ENCODE measurements around the gene FMO4. TPM values are rescaled to one million over a fixed set of nuclear protein-coding genes. Genes with fewer than 3 reads are reported as not detected.
"Not testable (repeated sequence)": the region's sequence is repeated elsewhere in the genome, so short reads cannot be mapped to it uniquely, and the experiment has no call there.

Gene FMO4
- total and polyA plus RNA-seq, 9 donors: 2.0 to 6.4 (median 3.8) TPM

DNA sequence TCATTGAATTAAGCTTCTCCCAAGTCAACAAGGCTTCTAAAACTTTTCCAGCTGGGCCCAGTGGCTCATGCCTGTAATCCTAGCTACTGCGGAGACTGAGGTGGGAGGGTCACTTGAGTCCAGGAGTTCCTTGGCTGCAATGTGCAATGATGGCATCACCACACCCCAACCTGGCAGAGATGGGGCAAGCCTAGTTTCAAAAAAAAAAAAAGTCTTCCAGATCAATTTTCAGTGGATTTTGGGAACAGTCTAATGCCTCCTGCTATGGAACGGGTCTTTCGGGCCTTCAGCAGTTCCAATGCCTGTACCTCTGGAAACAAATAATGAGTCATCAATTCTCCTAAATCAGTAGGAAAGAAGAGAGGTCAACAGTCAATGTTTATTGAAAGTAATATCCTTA lies 38.0 kb downstream of the FMO4 start:
- Histone ChIP-seq H3K4me3 (ENCODE audit: low read length) (no peak overlapping the region), H3K4me1 (ENCODE audit: control insufficient read depth, insufficient read depth, low read length) (no peaks in the 10 kb centered on the region), H3K27me3 (ENCODE audit: control insufficient read depth, insufficient read depth, low read length) (no peaks in the 10 kb centered on the region), H3K27ac (ENCODE audit: low read length) (no peak overlapping the region), H3K9me3 (replicated peaks; ENCODE audit: control insufficient read depth, low read depth, low read length) (no peaks in the 10 kb centered on the region), H3K36me3 (ENCODE audit: control insufficient read depth, insufficient read depth, low read length) (no peaks in the 10 kb centered on the region)
- DNase-seq: no peak
- no CpG with 5 or more reads among the region's 3 CpGs for WGBS (ENCODE audit: insufficient coverage)

DNA sequence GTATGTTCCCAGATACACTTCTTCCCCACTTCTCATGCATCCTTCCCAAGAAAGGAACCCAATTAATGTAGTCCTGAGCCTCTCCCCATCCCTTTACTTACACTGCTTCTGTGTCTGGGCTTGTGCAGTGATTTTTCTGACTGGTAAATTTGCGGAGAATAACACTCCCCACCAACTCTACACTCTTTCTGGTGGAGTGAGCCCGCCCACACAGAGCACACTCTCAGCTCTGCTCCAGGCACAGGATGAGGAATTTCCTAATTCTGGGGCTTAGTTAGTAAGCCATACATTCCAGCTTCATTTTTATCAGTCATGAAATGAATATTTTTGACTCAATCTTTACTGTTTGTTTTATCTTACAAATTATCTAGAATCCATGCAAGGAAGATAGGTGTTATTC lies 38.6 kb downstream of the FMO4 start:
- Histone ChIP-seq H3K4me3 (ENCODE audit: low read length) (no peak overlapping the region), H3K27ac (ENCODE audit: low read length) (no peak overlapping the region), H3K27me3 (ENCODE audit: control insufficient read depth, insufficient read depth, low read length) (no peaks in the 10 kb centered on the region), H3K36me3 (ENCODE audit: control insufficient read depth, insufficient read depth, low read length) (no peaks in the 10 kb centered on the region), H3K4me1 (ENCODE audit: control insufficient read depth, insufficient read depth, low read length) (no peaks in the 10 kb centered on the region), H3K9me3 (replicated peaks; ENCODE audit: control insufficient read depth, low read depth, low read length) (no peaks in the 10 kb centered on the region)
- WGBS (ENCODE audit: insufficient coverage): no CpG with 5 or more reads among the region's 2 CpGs
- DNase-seq: no peak

DNA sequence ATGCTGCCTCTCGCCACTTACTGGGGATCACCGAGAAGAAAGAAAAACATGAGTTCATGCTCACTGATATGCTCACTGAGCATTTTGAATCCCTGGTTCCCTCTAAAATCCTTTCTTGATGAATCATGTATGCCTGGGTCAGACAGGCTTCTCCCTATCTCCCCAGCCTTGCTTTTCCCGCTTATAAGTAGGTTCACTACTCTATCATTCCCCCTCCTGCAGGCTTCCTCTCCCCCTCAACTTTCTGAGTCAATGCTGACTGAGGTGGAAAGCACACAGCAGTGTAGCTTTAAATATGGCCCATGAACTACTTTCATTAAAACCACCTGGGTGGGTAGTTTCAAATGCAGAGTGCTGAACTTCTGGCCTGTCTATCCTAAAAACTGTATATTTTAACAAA lies 41.7 kb downstream of the FMO4 start:
- no peak overlapping the region for H3K4me3 ChIP-seq (ENCODE audit: low read length)
- no peak overlapping the region for H3K27ac ChIP-seq (ENCODE audit: low read length)
- no peaks in the 10 kb centered on the region for H3K4me1 ChIP-seq (ENCODE audit: control insufficient read depth, insufficient read depth, low read length)
- no peaks in the 10 kb centered on the region for H3K36me3 ChIP-seq (ENCODE audit: control insufficient read depth, insufficient read depth, low read length)
- no peaks in the 10 kb centered on the region for H3K9me3 ChIP-seq (replicated peaks; ENCODE audit: control insufficient read depth, low read depth, low read length)
- DNase-seq: no peak
- WGBS (ENCODE audit: insufficient coverage): 86% methylated on average over 2 of the region's 3 CpGs
- no peaks in the 10 kb centered on the region for H3K27me3 ChIP-seq (ENCODE audit: control insufficient read depth, insufficient read depth, low read length)

DNA sequence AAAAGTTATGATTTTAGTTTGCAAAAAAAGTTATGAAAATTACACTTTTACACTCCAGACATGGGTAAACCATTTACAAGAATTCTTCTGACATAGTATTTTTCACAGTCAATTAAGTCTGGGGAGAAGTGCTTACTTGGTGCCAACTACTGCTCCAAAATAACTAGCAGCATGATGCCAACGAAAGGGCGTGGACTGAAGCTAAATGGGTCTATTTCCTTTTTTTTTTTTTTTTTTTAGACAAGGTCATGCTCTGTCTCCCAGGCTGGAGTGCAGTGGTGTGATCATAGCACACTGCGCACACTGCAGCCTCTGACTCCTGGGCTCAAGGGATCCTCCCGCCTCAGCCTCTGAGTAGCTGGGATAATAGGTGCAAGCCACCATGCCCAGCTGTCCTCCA lies 43.2 kb downstream of the FMO4 start:
- Histone ChIP-seq H3K27me3 (ENCODE audit: control insufficient read depth, insufficient read depth, low read length) (no peaks in the 10 kb centered on the region), H3K36me3 (ENCODE audit: control insufficient read depth, insufficient read depth, low read length) (no peaks in the 10 kb centered on the region), H3K27ac (ENCODE audit: low read length) (no peak overlapping the region), H3K9me3 (replicated peaks; ENCODE audit: control insufficient read depth, low read depth, low read length) (no peaks in the 10 kb centered on the region), H3K4me1 (ENCODE audit: control insufficient read depth, insufficient read depth, low read length) (no peaks in the 10 kb centered on the region), H3K4me3 (ENCODE audit: low read length) (no peak overlapping the region)
- WGBS (ENCODE audit: insufficient coverage): 71% methylated on average over 2 of the region's 4 CpGs
- no peak for DNase-seq

DNA sequence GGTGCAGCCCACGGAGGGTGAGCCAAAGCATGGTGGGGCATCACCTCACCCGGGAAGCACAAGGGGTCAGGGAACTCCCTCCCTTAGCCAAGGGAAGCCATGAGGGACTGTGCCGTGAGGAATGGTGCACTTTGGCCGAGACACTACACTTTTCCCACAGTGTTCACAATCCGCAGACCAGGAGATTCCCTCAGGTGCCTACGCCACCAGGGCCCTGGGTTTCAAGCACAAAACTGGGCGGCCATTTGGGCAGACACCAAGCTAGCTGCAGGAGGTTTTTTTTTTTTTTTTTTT lies 45.3 kb downstream of the FMO4 start:
- H3K4me3 ChIP-seq (ENCODE audit: low read length); H3K36me3 ChIP-seq (ENCODE audit: control insufficient read depth, insufficient read depth, low read length); H3K27ac ChIP-seq (ENCODE audit: low read length); H3K27me3 ChIP-seq (ENCODE audit: control insufficient read depth, insufficient read depth, low read length); DNase-seq; H3K4me1 ChIP-seq (ENCODE audit: control insufficient read depth, insufficient read depth, low read length); H3K9me3 ChIP-seq (replicated peaks; ENCODE audit: control insufficient read depth, low read depth, low read length): not testable (repeated sequence)
- WGBS (ENCODE audit: insufficient coverage): 90% methylated on average over 2 of the region's 7 CpGs

DNA sequence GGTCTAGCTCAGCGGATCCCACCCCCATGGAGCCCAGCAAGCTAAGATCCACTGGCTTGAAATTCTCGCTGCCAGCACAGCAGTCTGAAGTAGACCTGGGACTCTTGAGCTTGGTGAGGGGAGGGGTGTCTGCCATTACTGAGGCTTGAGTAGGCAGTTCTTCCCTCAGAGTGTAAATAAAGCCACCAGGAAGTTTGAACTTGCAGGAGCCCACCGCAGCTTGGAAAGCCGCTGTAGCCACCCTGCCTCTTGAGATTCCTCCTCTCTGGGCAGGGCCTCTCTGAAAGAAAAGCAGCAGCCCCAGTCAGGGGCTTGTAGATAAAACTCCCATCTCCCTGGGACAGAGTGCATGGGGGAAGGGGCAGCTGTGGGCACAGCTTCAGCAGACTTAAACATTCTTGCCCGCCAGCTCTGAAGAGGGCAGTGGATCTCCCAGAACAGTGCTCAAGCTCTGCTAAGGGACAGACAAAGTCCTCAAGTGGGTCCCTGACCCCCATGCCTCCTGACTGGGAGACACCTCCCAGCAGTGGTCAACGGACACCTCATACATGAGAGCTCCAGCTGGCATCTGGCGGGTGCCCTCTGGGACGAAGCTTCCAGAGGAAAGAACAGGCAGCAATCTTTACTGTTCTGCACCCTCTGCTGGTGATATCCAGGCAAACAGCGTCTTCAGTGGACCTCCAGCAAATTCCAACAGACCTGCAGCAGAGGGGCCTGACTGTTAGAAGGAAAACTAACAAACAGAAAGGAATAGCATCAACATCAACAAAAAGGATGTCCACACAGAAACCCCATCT lies 45.9 kb downstream of the FMO4 start:
- H3K36me3 ChIP-seq (ENCODE audit: control insufficient read depth, insufficient read depth, low read length); H3K9me3 ChIP-seq (replicated peaks; ENCODE audit: control insufficient read depth, low read depth, low read length); H3K27me3 ChIP-seq (ENCODE audit: control insufficient read depth, insufficient read depth, low read length); H3K4me1 ChIP-seq (ENCODE audit: control insufficient read depth, insufficient read depth, low read length); DNase-seq; H3K27ac ChIP-seq (ENCODE audit: low read length); H3K4me3 ChIP-seq (ENCODE audit: low read length): not testable (repeated sequence)
- WGBS (ENCODE audit: insufficient coverage): 59% methylated on average over 6 of the region's 9 CpGs

DNA sequence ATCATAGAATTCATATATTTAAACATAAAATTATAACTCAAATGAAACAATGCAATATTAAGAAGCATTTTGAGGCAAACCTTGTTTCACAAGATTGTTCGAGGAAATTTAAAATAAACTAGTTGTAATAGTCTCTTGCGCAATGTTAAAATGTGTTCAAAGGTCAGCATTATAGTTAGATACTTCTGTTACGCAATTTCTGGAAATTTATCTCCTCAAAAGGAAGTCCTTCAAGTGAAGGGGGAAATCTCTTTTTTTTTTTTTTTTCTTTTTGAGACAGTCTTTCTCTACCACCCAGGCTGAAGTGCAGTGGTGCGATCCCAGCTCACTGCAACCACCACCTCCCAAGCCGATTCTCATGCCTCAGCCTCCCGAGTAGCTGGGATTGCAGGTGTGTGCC lies 52.1 kb downstream of the FMO4 start:
- Histone ChIP-seq H3K36me3 (ENCODE audit: control insufficient read depth, insufficient read depth, low read length) (no peaks in the 10 kb centered on the region), H3K4me3 (ENCODE audit: low read length) (no peak overlapping the region), H3K4me1 (ENCODE audit: control insufficient read depth, insufficient read depth, low read length) (no peaks in the 10 kb centered on the region), H3K9me3 (replicated peaks; ENCODE audit: control insufficient read depth, low read depth, low read length) (no peaks in the 10 kb centered on the region), H3K27ac (ENCODE audit: low read length) (no peak overlapping the region), H3K27me3 (ENCODE audit: control insufficient read depth, insufficient read depth, low read length) (no peaks in the 10 kb centered on the region)
- no peak for DNase-seq
- no CpG with 5 or more reads among the region's 6 CpGs for WGBS (ENCODE audit: insufficient coverage)

DNA sequence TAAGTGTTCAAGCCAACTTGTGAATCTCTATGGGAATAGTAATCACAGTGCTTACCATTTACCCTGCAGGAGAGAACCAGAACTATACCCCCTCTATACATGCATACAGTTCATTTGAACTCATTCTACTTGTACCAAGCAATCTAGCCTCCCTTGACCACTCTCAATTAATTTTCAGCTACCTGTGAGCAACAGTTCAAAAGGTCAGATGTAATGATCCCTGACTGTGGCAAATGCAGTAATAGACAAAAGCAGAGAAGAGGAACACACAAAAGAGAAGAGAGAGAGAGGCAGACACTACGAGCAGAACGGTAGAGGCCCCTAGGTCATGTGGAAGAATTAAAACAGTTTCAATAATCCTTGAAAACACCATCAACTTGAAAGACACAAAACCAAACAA lies 52.8 kb downstream of the FMO4 start:
- Histone ChIP-seq H3K4me1 (ENCODE audit: control insufficient read depth, insufficient read depth, low read length) (no peaks in the 10 kb centered on the region), H3K4me3 (ENCODE audit: low read length) (no peak overlapping the region), H3K27ac (ENCODE audit: low read length) (no peak overlapping the region), H3K27me3 (ENCODE audit: control insufficient read depth, insufficient read depth, low read length) (no peaks in the 10 kb centered on the region), H3K9me3 (replicated peaks; ENCODE audit: control insufficient read depth, low read depth, low read length) (no peaks in the 10 kb centered on the region), H3K36me3 (ENCODE audit: control insufficient read depth, insufficient read depth, low read length) (no peaks in the 10 kb centered on the region)
- DNase-seq: no peak
- no CpG with 5 or more reads among the region's 2 CpGs for WGBS (ENCODE audit: insufficient coverage)

DNA sequence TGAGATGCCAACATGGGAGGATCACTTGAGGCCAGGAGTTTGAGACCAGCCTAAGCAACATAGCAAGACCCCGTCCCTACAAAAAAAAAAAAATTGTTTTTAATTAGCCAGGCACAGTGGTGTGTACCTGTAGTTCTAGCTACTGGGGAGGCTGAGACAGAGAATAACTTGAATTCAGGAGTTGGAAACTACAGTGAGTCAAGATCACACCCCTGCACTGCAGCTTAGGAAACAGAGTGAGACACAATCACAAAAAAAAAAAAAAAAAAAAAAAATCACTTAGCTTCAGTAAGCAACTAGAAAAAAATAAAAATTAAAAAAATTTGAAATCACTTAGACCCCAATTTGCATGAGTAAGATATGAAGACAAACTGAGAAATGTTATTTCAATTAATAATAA lies 53.5 kb downstream of the FMO4 start:
- H3K4me1 ChIP-seq (ENCODE audit: control insufficient read depth, insufficient read depth, low read length): no peaks in the 10 kb centered on the region
- no peaks in the 10 kb centered on the region for H3K9me3 ChIP-seq (replicated peaks; ENCODE audit: control insufficient read depth, low read depth, low read length)
- H3K27ac ChIP-seq (ENCODE audit: low read length): no peak overlapping the region
- no peak for DNase-seq
- H3K27me3 ChIP-seq (ENCODE audit: control insufficient read depth, insufficient read depth, low read length): no peaks in the 10 kb centered on the region
- H3K4me3 ChIP-seq (ENCODE audit: low read length): no peak overlapping the region
- no peaks in the 10 kb centered on the region for H3K36me3 ChIP-seq (ENCODE audit: control insufficient read depth, insufficient read depth, low read length)
- no CpG with 5 or more reads among the region's 1 CpG for WGBS (ENCODE audit: insufficient coverage)

DNA sequence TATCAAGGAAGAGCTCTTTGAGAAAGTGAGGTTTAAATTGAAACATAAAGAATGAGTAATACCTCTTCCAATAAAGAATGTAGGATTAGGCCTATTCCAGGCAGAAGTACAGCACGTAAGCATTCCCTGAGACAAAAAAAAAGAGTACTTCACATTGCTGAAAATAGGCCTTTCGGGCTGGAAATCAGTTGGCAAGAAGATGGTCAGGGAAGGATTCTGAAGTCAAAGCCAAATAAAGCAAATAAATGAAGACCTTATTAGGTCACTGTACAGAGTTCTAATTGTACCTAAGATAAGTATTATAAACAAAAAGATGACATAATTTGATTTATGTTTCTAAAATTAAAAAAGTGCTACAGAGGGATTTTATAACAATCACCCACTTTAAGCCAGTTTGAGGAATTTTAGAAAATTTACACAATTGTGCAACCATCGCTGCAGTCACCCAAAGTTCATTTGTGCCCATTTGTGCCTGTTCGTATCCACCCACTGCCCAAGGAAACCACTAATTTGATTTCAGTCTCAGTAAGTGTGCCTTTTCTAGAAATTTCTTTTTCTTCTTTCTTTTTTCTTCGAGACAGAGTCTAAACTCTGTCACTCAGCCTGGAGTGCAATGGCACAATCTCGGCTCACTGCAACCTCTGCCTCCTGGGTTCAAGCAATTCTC lies 58.6 kb downstream of the FMO4 start:
- no peaks in the 10 kb centered on the region for H3K27me3 ChIP-seq (ENCODE audit: control insufficient read depth, insufficient read depth, low read length)
- no peak for DNase-seq
- no peak overlapping the region for H3K4me3 ChIP-seq (ENCODE audit: low read length)
- H3K4me1 ChIP-seq (ENCODE audit: control insufficient read depth, insufficient read depth, low read length): no peaks in the 10 kb centered on the region
- H3K36me3 ChIP-seq (ENCODE audit: control insufficient read depth, insufficient read depth, low read length): no peaks in the 10 kb centered on the region
- H3K27ac ChIP-seq (ENCODE audit: low read length): no peak overlapping the region
- H3K9me3 ChIP-seq (replicated peaks; ENCODE audit: control insufficient read depth, low read depth, low read length): no peaks in the 10 kb centered on the region
- 90% methylated on average over 3 of the region's 6 CpGs for WGBS (ENCODE audit: insufficient coverage)
